Endothelial cell (in vitro differentiated cells): ENCODE data around the gene CIB4. TPM values are rescaled to one million over a fixed set of nuclear protein-coding genes. Genes with fewer than 3 reads are reported as not detected.

Experiments used
- DNase-seq: peaks from one replicate; pipeline ENCODE4 v3.0.0; 2021; ENCODE audit warnings: low spot score
- H3K27ac Mint-ChIP-seq: one replicate; pipeline ENCODE4 v1.8.0; 2021; ENCODE audit warnings: mixed read lengths, inconsistent platforms; ENCODE audit not compliant: unreplicated experiment
- H3K27me3 Mint-ChIP-seq: one replicate; pipeline ENCODE4 v1.8.0; 2021; ENCODE audit warnings: mild to moderate bottlenecking, moderate library complexity, mixed read lengths, inconsistent platforms; ENCODE audit not compliant: unreplicated experiment
- H3K36me3 Mint-ChIP-seq: one replicate; pipeline ENCODE4 v1.8.0; 2021; ENCODE audit warnings: mild to moderate bottlenecking, low read depth, mixed read lengths, inconsistent platforms; ENCODE audit not compliant: unreplicated experiment
- H3K4me1 Mint-ChIP-seq: one replicate; pipeline ENCODE4 v1.8.0; 2021; ENCODE audit warnings: mild to moderate bottlenecking, mixed read lengths, inconsistent platforms; ENCODE audit not compliant: unreplicated experiment
- H3K4me3 Mint-ChIP-seq: one replicate; pipeline ENCODE4 v1.8.0; 2021; ENCODE audit warnings: mild to moderate bottlenecking, mixed read lengths, inconsistent platforms; ENCODE audit not compliant: unreplicated experiment
- H3K9me3 Mint-ChIP-seq: one replicate; pipeline ENCODE4 v1.8.0; 2021; ENCODE audit warnings: mixed read lengths, inconsistent platforms; ENCODE audit not compliant: unreplicated experiment
- CTCF ChIP-seq: fragments of 200-600 bp; sonication (generic); IDR thresholded peaks from one replicate; pipeline ENCODE4 v1.5.0; 2021; ENCODE audit warnings: antibody characterized with exemption; ENCODE audit not compliant: unreplicated experiment
- total RNA-seq: library from RNA; stranded (reverse); fragmentation: NEBNext Ultra II Directional; extraction: Animal tissue kit (Norgen Biotek cat#: 25700); gene quantifications from one replicate; pipeline ENCODE4 v1.2.1, GENCODE V29; 2021; ENCODE audit not compliant: unreplicated experiment

Gene CIB4
- total RNA-seq, 1 donor from 2014 or later = not detected

- Mint-ChIP-seq H3K27me3 (peaks cover 4% of the 10 kb centered on the region), H3K4me3 (no peak overlapping the region), H3K9me3 (no peaks in the 10 kb centered on the region), H3K27ac (no peak overlapping the region), H3K4me1 (no peaks in the 10 kb centered on the region), H3K36me3 (no peaks in the 10 kb centered on the region)
- no peak for DNase-seq
- no peak for TF ChIP-seq CTCF
Observed at GRCh38 chr2:26633351-26633945, 7.7 kb downstream of the CIB4 start.

DNA sequence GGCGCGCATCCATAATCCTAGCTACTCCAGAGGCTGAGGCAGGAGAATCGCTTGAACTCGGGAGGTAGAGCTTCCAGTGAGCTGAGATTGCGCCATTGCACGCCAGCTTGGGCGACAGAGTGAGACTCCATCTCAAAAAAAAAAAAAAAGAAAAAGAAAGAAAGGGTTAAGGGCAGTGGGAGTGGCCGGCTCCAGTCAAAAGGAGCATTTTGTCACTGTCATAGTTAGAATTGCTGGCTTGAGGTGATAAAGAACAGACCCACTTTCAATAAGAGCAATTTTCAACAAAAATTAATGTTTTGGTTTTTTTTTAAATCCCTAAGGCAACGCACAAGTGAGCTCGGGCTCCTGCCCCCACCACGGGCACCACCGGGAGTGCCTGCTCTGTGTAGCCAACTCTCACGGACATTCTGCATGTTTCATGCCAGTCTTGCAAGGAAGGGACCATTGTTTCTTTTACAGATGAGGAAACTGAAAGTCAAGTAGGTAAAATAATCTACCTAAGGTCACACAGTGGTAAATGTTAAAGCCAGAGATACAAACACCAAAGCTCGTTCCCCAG lies 8.5 kb downstream of the CIB4 start:
- H3K4me3 Mint-ChIP-seq = no peak overlapping the region
- H3K9me3 Mint-ChIP-seq = no peaks in the 10 kb centered on the region
- no peak for TF ChIP-seq CTCF
- DNase-seq = no peak
- H3K27ac Mint-ChIP-seq = no peak overlapping the region
- peaks cover 3% of the 10 kb centered on the region for H3K4me1 Mint-ChIP-seq
- H3K36me3 Mint-ChIP-seq = no peaks in the 10 kb centered on the region
- H3K27me3 Mint-ChIP-seq = peaks cover 7% of the 10 kb centered on the region

DNA sequence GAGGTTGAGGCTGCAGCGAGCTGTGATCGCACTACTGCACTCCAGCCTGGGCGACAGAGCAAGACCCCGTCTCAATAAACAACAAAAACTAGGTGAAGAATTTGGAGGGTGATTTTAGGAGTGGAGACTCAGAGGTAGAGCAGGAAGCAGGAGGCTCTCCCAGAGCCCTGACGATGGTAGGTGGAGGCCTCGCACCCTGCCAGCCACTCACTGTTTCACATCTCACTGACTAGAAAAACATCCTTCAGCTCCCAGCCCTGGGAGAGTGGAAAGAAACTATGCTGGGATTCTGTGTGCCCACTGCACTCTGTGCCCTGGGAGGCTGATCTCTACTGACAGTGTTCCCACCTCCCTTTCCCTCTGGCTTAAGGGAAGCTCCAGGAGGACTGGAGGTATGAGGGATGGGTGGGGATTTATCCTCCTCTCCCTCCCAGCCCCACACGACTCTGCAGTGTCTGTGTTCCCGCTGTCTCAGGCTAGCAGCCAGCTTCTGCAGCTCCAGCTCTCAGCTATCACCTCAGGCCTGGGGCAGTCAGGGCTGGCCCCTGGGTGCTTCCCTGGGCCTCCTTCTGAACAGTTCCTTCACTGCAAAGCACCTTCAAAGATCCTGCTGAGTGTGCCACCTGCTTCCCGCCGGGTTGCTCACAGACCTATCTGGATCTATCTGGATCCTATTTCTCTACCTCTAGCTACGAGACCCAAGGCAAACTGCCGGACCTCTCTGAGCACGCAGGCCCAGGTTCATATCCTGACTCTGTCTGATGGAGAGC lies 9.6 kb downstream of the CIB4 start:
- Mint-ChIP-seq H3K4me3 (no peak overlapping the region), H3K27me3 (peaks cover 9% of the 10 kb centered on the region), H3K4me1 (peaks cover 4% of the 10 kb centered on the region), H3K27ac (no peak overlapping the region), H3K9me3 (no peaks in the 10 kb centered on the region), H3K36me3 (no peaks in the 10 kb centered on the region)
- TF ChIP-seq CTCF = no peak
- no peak for DNase-seq

- DNase-seq = no peak
- Mint-ChIP-seq H3K9me3 (no peaks in the 10 kb centered on the region), H3K4me3 (no peak overlapping the region), H3K27me3 (peaks cover 11% of the 10 kb centered on the region), H3K27ac (no peak overlapping the region), H3K36me3 (no peaks in the 10 kb centered on the region), H3K4me1 (peaks cover 4% of the 10 kb centered on the region)
- no peak for TF ChIP-seq CTCF
Observed at GRCh38 chr2:26630669-26631360, 10.4 kb downstream of the CIB4 start.
